Cerebellar nuclear complex (tissue), 1 donor: Measurements from ENCODE around the gene KIRREL3.
A peak's percentile ranks its signal among the peaks of the same experiment; 100 is the strongest.

Source experiments
- DNase-seq, 2 experiments: peaks; one replicate each; lab custom pipeline; 2025; lab: John Stamatoyannopoulos, UW

Gene KIRREL3

DNA sequence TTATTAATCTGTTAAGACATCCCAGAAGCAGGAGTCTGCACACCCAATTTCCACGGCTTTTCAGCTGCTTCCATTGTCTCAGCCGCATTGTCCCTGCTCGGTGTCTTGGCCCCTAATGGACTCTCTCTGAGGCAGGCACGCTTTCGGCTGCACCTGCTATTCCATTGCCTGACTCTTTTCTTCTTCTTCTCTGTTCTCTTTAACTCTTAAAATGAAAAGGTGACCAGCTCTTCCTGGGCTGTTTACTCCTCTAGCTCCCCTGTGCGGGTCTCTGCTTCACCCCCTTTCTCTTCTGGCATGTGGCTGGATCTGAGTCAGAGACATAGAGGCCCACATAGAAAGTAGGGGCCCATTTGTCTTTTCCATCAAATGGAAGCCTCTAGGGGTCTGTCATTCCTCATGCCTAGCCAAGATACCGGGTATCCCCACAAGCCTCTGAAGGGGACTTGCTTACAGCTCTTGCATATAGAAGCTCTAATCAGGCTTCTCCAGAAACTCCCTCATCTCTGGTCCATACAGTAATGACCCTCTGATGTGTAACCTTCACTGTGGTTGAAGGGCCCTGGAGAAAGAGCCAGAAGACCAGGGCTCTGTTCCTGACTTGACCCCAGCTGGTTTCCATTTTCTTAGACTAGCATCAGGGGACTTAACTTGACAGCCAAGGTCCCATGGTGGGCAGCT, 401.2 kb downstream of the KIRREL3 start:
- DNase-seq = no peak

DNA sequence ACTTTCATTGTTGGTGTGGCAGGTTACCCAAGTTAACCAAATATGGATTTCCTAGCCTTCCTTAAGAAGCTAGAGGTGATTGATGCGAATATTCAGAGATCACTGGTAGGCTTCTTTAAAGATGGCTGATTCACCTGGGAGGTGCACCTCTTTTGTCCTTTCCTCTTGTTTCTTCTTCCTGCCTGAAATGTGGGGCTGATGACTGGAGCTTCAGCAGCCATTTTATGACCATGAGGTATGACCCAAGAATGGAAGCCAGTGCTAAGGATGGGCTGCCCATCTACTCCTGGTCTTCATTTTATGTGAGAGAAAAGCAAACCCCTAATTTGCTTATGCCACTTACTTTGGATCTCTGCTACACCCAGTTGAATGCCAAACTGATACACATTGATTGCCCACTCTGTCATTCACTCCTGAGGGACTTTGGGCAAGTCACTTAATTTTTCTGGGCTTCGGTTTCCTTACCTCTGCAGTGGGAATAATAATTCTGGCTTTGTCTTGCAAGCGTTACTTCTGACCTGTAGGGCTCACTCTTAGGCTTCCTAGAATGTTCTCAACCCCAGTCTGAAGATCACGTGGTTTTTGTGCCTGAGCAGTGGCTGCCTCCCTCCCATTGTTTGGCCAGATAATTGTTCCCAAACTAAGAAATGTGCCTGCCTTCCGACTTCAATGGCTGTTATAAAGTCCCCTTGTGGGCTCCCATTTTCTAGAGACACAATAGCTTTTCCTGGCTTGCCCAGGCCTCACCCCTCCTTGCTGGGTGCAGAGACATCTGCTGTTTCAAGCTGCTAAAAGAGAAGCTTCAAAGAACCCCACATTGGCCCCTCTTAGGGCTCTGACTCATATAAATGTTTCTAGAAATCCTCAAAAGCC, 402.0 kb downstream of the KIRREL3 start:
- no peak for DNase-seq

DNA sequence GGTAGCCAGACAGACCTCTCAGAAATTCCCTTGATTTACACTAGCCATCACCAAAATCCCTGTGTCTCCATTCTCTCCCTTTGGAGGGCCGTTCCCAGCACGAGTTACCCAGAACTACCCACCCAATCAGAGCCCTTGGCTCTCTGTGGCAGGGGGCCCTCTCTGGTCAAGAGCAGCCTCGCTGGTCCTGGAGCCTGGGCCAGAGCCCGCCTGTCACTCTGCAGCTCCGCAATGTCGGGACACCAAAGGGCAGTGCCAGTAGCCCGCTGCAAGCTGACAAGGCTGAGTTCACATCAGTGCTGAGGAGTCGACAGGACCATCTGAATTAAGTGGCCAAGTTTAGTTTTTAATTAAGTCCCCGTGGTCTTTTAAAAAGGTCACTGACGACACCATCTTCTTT, 403.5 kb downstream of the KIRREL3 start:
- DNase-seq = no peak

DNA sequence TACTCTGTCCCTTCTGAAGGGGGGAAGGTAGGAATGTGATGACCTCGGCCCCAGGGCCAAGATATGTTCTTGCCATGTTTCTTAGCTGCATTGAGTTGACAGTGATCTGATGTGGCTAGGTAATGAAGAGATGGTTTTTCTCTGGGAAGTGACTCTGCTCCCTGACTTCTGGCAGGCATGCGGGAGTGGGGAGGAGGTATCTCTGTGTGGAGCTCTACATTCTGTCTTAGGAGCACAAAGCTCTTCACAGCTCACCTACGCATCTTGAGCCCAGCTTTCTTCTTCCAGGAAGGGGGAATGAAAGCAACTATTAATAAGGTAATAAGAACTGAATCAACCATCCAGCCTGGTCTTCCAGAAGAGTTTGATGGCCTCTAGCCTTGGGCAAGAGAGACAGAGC, 404.1 kb downstream of the KIRREL3 start:
- no peak for DNase-seq

DNA sequence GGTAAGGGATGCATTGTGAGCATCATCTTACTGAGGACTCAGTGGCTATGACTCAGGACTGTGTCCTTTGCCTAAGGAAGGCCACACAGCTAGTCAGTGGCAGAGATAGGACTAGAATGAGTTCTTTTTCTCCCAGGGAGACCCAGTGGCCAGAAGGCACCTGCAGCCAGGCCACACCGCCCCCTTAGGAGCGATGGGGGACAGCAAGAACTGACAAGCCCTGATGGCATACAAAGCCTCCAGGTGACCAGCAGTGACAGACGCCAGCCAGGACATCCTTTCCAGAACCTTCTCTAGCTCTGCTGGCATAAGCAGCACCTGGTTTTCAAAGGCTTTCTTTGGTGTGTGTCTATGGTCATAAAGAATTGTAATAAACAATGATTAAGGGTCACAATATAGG, 405.0 kb downstream of the KIRREL3 start:
- no peak for DNase-seq

DNA sequence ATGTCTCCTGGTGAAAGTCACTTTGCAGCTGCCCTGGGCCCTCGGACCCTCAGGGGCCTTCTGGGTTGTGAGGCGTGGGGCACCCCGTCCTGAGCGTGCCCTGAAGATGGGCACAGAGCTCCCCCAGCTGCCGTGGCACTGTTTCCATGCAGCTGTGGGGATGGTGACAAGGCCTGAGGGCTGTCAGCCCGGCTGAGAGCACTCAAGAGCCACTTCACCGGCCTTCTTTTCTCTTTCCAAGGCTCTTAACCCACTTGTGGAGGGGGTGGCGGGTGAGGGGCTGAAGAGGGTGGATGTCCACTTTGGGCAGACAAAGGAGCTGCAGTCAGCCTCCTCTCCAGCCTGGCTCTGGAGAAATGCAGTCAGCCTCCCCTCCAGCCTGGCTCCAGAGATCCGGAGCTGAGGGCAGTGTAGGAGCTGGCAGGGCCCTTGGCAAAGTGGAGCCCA, 405.6 kb downstream of the KIRREL3 start:
- no peak for DNase-seq

DNA sequence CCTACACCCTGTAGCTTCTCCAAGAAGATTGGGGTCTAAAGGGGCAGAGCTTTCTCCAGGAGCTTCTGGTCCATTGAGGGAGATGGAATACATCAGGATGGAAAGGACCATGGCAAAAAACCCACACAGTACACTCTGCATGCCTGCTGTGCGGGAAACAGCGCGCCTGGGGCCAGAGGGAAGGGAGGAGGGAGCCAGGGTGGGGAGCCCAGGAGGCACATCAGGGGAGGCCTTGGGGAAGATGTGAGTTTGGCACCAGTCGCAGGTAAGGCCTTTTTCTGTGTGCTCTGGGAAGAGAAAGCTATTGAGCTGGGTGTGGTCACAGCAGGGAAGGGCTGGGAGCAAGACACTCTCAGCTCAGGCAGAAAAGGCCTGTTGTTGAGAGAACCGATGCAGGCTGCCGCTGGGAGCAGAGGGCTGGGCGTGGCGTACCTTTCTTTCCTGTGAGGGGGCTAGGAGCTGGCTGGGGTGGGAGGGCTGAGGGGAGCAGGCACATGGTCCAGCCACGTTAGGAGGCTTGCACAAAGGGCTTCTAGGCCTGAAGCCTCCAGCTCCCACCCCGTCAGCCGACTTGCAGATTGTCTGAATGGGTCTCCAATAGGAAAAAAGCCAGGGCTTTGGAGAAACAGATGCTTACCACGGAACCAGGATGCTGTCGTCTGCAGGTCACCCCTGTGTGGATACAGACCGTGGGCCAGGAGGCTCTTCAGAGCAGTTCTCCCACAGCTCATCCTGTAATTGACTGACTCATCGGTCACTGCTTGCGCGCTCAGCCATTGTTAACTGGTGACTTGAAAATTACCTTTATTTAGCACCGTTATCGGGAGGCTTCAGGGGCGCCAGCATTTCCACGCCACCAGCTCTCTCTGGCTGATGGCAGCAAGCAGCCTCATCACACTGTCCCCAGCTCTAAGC, 407.8 kb downstream of the KIRREL3 start:
- no peak for DNase-seq

DNA sequence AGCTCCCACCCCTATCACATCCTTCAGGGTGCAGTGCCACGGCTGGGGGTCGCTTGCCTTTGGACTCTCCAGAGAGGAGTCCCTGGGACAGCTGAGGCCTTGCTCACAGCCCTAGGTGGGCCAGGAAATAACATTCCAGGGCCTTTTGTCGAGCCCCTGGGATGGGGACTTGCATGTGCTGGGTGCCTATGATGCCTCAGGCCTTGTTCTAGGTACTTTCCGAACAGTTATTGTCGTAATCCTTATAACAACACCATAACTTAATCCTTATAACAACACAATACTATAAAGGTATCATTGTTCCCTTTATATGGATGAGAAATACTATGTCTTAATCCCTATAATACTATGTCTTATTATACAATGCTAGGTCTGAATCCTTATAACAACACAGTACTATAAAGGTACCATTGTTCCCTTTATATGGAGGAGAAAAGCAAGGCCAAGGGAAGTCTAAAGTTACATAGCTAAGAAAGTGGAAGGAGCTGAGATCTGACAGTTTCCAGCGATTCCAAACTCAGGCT, 408.5 kb downstream of the KIRREL3 start:
- no peak for DNase-seq

DNA sequence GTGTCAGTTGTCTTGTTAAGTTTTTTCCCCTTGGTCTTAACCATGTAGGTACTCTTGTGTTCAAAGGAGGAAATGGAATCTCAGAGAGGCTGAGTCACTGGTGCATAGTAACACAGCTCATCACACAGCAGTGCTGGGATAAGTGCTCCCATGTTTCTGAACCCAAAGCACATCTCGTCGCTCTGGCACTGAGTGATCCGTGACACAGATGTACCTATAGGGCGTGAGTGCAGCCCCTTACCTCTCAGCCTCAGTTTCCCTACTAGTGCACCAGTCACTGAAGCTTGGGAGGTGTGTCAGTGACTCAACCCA, 411.1 kb downstream of the KIRREL3 start:
- no peak for DNase-seq

DNA sequence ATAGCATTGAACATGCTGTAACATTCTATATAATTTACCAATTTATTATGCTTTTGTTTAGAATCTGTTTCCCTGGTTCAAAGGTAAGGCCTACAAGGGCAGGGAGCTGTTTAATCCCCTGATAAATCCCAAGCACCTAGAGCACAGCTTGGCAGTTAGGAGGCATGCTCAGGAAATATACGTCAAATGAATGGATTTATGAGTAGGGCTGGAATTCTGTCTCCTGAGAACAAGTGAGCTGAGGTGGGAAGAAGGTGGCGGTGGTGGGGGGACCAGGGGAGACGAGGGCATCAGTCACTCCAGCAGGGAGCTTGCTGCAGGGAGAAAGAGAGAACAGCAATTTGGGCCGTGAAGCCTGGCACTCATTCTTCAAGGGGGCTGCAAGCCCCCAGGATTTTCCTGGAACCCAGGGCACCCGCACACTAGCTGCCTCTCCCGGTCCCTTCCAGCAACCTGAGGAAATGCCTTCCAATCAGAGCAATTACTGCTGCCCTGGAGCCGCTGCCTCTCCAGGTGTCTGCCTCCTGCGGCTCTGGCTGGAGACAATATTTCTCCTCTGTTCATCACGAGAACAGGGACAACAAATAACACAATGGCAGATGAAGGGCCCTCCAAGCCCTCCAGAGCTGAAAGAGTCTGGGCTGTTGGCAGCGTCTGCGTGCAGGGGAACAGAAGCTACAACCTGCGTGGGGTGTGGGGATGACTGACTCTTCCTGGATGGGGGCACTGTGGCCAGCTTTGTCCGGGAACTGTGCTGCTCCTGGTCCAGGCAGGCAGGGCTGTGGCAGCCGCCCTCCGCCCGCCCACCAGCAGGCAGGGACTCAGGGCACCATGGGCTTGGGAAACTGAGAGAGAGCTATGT, 411.7 kb downstream of the KIRREL3 start:
- DNase-seq = no peak

DNA sequence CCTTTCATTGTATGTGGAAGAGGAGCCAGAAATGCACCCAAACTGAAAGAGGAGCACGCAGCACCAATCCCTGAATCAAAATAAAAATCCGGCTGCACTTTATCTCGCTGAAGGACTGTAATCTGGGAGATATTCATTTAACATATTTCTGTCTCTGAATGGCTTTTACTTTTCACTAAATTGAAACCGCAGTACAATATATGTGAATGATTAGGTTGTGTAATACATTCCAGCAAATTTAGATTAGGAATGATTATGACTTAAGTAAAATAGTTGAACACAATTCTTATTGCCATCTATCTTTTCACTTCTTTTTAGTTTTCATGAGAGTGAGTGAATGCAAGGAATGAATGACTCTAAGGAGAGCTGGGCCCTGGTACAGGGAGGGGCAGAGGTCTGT, 413.0 kb downstream of the KIRREL3 start:
- DNase-seq = no peak

DNA sequence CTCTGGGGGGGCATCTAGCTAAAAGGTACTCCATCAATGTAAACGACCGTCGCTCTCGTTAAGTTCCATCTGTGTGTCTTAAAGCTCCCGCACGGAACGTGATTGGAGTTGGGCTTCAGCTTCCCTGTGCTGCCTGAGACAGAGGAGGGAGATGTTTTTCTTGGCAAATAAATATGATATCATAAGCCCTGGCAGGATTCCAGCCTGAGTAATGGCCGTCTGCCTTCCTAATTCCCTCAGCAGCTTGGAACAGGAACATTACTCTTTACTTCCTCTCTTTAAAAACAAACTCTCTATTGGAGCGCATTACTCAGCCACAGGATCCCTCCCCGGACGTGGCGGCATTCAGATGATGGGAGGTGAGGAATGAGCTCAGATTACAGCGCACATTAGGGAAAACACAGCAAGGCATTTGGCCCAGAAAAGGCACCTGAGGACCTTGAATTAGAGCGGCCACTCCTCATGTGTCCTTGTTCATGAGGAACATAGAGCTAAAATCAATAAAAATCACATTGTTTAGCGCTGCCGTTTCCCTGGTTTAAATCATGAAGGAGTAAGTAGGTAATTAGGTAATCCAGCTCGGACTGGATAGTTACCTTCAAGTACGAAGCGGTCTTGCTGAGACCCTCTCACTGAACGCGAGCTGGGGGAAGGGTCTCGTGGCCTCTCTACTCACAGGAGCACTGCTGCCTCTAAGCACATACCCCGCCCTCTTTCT, 414.6 kb downstream of the KIRREL3 start:
- peak in 1 of 2 experiments; percentile 14 for DNase-seq

DNA sequence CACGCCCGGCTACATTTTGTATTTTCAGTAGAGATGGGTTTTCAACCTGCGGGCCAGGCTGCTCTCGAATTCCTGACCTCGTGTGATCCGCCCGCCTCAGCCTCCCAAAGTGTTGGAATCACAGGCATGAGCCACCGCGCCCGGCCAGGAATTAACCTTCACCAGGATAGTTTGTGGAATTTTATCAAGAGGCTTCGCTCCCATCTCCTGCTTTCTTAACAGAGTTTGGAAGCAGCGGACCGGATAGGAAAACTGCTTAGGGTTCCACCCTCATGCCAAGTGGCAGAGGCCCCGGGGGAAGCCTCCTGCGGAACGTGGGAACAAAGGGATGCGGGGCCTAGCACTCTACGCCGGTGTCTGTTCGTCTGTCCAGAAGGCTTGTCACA, 415.2 kb downstream of the KIRREL3 start:
- DNase-seq = no peak

DNA sequence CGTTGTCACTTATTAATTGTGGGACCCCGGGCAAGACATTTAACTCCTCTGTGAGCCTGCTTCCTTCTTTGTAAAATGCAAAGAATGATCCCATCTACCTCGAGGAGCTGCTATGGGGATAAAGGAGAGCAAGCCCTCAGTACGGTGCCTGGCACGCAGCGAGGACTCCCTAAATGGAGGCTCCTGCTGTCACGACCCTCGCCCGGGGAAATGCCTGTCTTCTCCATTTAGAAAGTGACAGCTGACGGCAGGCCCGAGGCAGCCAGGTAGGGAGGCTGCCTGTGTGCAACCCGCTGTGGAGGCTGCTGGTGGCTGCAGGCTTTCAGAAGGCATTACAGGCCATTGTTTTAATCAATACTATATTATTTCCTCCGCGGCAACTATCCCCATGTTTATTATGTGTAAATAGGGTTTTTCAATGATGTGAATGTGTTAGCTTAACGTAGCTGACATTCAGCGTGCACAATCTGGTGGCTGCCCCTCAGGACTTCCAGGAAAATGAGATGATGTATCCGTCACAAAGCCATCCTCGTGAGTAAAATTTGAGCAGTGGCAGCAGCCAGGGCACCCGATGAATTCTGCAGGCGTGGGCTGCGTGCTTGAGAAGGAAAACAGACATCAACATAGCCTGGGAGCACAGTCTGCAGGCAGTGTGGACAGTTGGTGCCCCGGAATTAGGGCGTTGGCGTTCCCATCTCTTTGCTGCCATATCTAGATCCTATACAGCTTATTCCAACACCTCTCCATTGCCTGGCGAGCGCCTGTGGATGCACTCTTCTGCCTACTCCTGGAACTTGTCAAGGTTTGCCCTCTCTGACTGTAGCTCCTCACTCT, 416.8 kb downstream of the KIRREL3 start:
- no peak for DNase-seq

DNA sequence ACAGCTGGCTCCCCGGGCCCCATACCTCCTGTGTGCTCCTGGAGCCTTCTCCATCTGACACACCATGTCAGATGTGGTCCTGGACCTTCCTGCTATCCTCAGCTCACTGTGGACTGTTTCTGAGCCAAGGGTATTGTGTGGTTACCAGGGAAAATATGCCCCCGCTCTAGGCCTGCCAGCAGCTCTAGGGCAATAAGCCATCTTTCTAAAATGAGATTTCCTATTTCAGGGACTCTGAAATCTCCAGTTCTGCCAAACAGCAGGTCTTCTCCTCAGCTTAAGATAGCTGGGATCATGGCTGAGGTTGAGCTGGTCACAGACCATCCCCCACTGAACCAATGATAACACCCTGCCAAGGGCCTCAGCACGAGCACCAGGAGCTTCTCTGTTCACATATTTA, 417.5 kb downstream of the KIRREL3 start:
- peak in 1 of 2 experiments; percentile 46 for DNase-seq

DNA sequence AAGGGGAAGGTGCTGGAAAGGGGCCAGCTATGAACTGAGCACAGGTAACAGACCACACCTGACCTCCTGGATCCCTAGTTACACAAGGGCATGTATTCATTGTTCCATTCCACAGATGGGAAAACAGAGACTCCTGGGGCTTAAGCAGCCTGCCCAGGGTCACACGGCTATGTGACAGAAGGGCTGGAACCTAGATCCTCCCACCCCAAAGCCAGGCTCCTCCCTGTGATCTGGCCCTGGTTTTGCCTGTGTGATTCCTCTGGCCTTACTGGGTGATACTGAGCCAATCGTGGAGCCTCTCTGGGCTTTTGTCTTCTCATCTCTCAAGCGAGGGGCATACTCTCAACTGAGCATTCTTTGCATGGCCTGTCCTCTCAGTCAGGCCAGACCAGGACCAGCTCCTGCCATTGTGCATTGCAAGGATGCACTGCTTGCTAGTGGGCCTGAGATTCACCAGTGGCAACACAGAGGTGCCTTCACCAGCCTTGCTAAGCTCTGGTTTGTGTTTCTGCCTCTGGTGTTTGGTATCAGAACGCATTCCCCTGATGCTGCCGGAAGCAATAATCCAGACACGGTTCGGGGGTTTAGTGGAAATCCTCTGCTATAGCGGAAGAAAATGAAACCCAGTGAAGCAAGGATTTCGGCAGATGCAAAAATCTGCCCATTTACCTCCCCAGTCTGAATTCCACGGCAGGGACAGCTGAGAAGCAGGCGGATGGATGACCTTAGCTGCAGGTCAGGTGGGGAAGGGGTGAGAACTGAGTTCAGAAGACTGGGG, 418.5 kb downstream of the KIRREL3 start:
- DNase-seq = no peak

DNA sequence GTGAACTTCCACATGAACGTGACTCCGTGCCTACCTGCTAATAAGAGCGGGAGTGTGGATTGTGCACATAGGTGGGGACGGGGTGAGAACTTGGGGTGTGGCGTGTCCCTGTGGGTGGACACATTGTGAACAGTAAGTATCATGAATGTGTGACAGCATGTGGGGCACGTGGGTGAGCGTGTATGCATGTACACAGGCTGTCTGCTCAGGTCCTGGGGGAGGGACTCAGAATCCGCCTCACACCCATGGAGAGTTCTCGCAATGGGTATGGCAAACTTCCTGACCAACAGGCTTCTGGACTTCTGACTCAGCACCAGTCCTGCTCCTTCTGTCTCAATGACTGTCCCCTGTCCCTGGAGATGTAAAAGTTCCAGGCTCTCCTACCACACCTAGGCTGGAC, 422.1 kb downstream of the KIRREL3 start:
- no peak for DNase-seq

DNA sequence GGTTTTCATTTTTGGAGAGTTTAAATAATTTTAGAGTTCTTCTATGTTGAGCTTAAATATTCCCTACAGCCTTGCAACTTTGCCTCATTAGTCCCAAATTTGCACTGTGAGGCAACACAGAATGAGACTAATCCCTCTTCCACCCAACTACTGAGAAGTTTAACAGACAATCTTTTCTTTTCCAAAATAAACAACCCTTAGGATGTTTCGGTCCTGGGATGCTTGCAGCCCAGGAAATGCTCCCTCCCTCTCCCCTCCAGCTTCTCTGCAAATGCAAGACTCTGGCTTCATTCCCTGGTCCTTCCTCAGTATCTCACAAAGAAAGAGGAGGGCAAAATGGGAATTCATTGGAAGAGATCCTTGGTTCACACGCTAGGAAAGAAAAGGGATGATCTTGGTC, 422.5 kb downstream of the KIRREL3 start:
- DNase-seq = no peak

DNA sequence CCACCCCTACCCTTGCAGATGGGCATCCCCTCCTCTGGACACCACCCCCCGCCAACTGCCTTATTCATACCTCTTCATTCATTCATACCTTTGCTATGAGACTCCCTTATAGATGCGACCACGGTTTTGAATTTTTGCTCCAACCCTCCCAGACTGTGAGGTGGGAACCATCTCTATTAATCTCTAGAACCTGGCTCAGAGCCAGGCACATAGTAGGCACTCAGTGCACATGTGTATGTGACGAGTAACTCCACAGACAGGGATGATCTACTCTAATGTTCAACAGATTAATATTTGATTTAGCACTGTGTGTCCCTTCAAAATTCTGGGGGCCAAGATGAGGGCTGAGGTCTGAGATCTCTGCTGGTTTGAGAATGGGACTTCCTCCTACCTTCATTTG, 424.7 kb downstream of the KIRREL3 start:
- no peak for DNase-seq
